SKM-1 (cell line): ENCODE results near the gene GRIK3.
"Not testable (repeated sequence)": the region's sequence is repeated elsewhere in the genome, so short reads cannot be mapped to it uniquely, and the experiment has no call there.

Source experiments
- DNase-seq: peaks from one replicate; lab custom pipeline; 2025; ENCODE audit not compliant: unreplicated experiment; lab: John Stamatoyannopoulos, UW

GRIK3 gene

GRCh38 chr1:36911561-36912364 is 122.6 kb downstream of the GRIK3 start:
- no peak for DNase-seq

GRCh38 chr1:36910886-36911540 is 123.3 kb downstream of the GRIK3 start:
- DNase-seq = no peak

- DNase-seq = no peak
Observed at GRCh38 chr1:36909946-36910725, 124.2 kb downstream of the GRIK3 start.

GRCh38 chr1:36909359-36909758 is 125.0 kb downstream of the GRIK3 start:
- DNase-seq = not testable (repeated sequence)

GRCh38 chr1:36908096-36908495 is 126.2 kb downstream of the GRIK3 start:
- no peak for DNase-seq

- DNase-seq = no peak
Observed at GRCh38 chr1:36906555-36906954, 127.8 kb downstream of the GRIK3 start.

- no peak for DNase-seq
Observed at GRCh38 chr1:36905941-36906340, 128.4 kb downstream of the GRIK3 start.

- no peak for DNase-seq
Observed at GRCh38 chr1:36900128-36900527, 134.2 kb downstream of the GRIK3 start.

GRCh38 chr1:36897813-36898212 is 136.5 kb downstream of the GRIK3 start:
- not testable (repeated sequence) for DNase-seq

- no peak for DNase-seq
Observed at GRCh38 chr1:36894824-36895223, 139.5 kb downstream of the GRIK3 start.

- DNase-seq = no peak
Observed at GRCh38 chr1:36890776-36891175, 143.5 kb downstream of the GRIK3 start.

- no peak for DNase-seq
Observed at GRCh38 chr1:36889478-36890226, 144.7 kb downstream of the GRIK3 start.

- DNase-seq = no peak
Observed at GRCh38 chr1:36888811-36889477, 145.4 kb downstream of the GRIK3 start.

- DNase-seq = no peak
Observed at GRCh38 chr1:36885540-36886357, 148.6 kb downstream of the GRIK3 start.

GRCh38 chr1:36884801-36885200 is 149.5 kb downstream of the GRIK3 start:
- no peak for DNase-seq

GRCh38 chr1:36884029-36884701 is 150.2 kb downstream of the GRIK3 start:
- DNase-seq = no peak

- DNase-seq = no peak
Observed at GRCh38 chr1:36883315-36883949, 150.9 kb downstream of the GRIK3 start.

GRCh38 chr1:36882536-36883285 is 151.6 kb downstream of the GRIK3 start:
- no peak for DNase-seq
